GM12874 (cell line): ENCODE data around the gene EFEMP2.

Experiments used
- CTCF ChIP-seq: IDR thresholded peaks from 2 replicates; pipeline ENCODE4 v1.5.1; 2011; ENCODE audit warnings: low read depth, mild to moderate bottlenecking, control low read depth, low read length, moderate library complexity; ENCODE audit not compliant: insufficient read depth

Gene EFEMP2

GRCh38 chr11:65850217-65851082 lies 22.1 kb downstream of the EFEMP2 start:
- no peak for TF ChIP-seq CTCF

DNA sequence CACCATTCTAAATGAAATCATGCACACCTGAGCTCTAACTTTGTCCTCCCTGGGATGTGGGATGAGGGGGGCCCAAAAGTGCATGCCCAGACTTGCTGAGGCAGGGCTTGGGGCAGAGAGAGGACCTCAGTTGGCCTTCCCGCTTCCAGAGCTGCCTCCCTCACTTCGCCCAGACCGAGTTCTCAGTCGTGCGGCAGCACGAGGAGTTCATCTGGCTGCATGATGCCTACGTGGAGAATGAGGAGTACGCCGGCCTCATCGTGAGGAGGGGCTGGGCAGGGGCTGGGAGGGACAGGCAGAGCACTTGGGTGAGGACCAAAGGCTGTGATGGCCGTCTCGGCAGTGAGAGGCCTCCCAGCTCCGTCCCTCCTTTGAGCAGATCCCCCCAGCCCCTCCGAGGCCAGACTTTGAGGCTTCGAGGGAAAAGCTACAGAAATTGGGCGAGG lies 22.8 kb downstream of the EFEMP2 start:
- no peak for TF ChIP-seq CTCF

GRCh38 chr11:65849366-65849765 lies 23.2 kb downstream of the EFEMP2 start:
- TF ChIP-seq CTCF: no peak

GRCh38 chr11:65847746-65848145 lies 24.9 kb downstream of the EFEMP2 start:
- TF ChIP-seq CTCF: no peak

DNA sequence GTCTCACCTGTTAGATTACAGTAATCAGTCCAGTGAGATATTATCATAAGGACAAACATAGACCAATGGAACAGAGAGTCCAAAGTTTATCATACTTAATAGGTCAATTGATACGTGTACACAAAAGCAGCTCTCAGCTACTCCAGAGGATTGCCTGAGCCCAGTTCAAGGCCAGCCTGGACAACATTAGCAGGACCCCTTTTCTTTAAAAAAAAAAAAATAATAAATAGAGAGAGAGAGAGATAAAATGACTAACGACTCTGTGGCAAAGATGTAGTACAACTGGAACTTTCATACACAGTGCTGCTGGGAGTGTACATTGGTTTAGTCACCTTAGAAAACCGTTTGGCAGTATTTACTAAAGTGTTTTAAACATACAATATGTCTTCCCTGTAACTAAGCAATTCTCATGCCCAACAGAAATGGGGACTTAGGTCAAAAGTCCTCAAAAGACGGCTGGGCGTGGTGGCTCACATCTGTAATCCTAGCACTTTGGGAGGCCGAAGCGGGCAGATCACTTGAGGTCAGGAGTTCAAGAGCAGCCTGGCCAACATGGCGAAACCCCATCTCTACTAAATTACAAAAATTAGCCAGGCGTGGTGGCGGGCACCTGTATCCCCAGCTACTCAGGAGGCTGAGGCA lies 28.2 kb downstream of the EFEMP2 start:
- TF ChIP-seq CTCF: no peak

DNA sequence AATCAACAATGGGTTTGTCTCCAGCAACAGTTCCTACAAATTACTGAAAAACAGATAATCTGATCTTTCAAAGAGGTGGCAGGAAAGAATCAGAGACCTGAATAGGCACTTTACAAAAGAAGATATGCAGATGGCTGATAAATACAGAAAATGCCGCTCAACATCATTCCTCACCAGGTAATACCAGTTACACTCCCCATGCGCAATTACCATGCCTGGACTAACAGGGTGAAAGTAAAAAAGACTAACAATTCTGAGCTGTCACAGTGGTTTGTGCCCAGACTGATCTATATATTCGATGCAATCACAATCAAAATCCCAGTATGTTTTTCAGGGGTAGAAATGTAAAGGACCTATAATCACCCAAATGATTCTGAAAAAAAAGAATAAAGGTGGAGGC lies 28.8 kb downstream of the EFEMP2 start:
- TF ChIP-seq CTCF: no peak

- no peak for TF ChIP-seq CTCF
Observed at GRCh38 chr11:65842144-65842543, 30.5 kb downstream of the EFEMP2 start.
